HG03378 (cell line): ENCODE results near the gene C3orf80.
"Not testable (repeated sequence)": the region's sequence is repeated elsewhere in the genome, so short reads cannot be mapped to it uniquely, and the experiment has no call there.

Experiments used
- ATAC-seq: cut with Tn5 transposase; IDR thresholded peaks from one replicate; pipeline ENCODE4 v1.9.1; 2021; ENCODE audit warnings: mild to moderate bottlenecking, moderate library complexity; ENCODE audit not compliant: unreplicated experiment

C3orf80 gene

GRCh38 chr3:160225176-160226025, at the start of gene C3orf80:
Gene C3orf80, plus strand, starts transcription at chr3:160225422. Its CDS starts 214 bp downstream, at chr3:160225636.
- ATAC-seq = peak; percentile 61

GRCh38 chr3:160176923-160177322, 48.3 kb upstream of the C3orf80 start:
- no peak for ATAC-seq

- ATAC-seq = not testable (repeated sequence)
Observed at GRCh38 chr3:160178661-160179060, 46.6 kb upstream of the C3orf80 start.

GRCh38 chr3:160179403-160179802, 45.8 kb upstream of the C3orf80 start:
- not testable (repeated sequence) for ATAC-seq

GRCh38 chr3:160179906-160180305, 45.3 kb upstream of the C3orf80 start:
- no peak for ATAC-seq

- ATAC-seq = no peak
Observed at GRCh38 chr3:160180581-160181216, 44.5 kb upstream of the C3orf80 start.

GRCh38 chr3:160183345-160184076, 41.7 kb upstream of the C3orf80 start:
- ATAC-seq = no peak

- ATAC-seq = no peak
Observed at GRCh38 chr3:160184655-160185054, 40.6 kb upstream of the C3orf80 start.

GRCh38 chr3:160185751-160186150, 39.5 kb upstream of the C3orf80 start:
- no peak for ATAC-seq

- ATAC-seq = no peak
Observed at GRCh38 chr3:160187288-160187687, 37.9 kb upstream of the C3orf80 start.

- ATAC-seq = no peak
Observed at GRCh38 chr3:160192310-160193029, 32.8 kb upstream of the C3orf80 start.

GRCh38 chr3:160193644-160194192, 31.5 kb upstream of the C3orf80 start:
- no peak for ATAC-seq

- ATAC-seq = no peak
Observed at GRCh38 chr3:160194438-160194837, 30.8 kb upstream of the C3orf80 start.

GRCh38 chr3:160195106-160195505, 30.1 kb upstream of the C3orf80 start:
- no peak for ATAC-seq

- ATAC-seq = no peak
Observed at GRCh38 chr3:160196511-160197104, 28.6 kb upstream of the C3orf80 start.

- no peak for ATAC-seq
Observed at GRCh38 chr3:160199108-160199507, 26.1 kb upstream of the C3orf80 start.

- ATAC-seq = peak; percentile 58
Observed at GRCh38 chr3:160200353-160200752, 24.9 kb upstream of the C3orf80 start.

- ATAC-seq = not testable (repeated sequence)
Observed at GRCh38 chr3:160204396-160205011, 20.7 kb upstream of the C3orf80 start.

GRCh38 chr3:160205606-160206005, 19.6 kb upstream of the C3orf80 start:
- ATAC-seq = no peak

GRCh38 chr3:160210341-160210740, 14.9 kb upstream of the C3orf80 start:
- ATAC-seq = no peak
